Measurements from ENCODE around the gene TXNDC12.
A peak's percentile ranks its signal among the peaks of the same experiment; 100 is the strongest.
"Not testable (repeated sequence)": the region's sequence is repeated elsewhere in the genome, so short reads cannot be mapped to it uniquely, and the experiment has no call there.

The TXNDC12 gene

GRCh38 chr1:52056163-52056936, 1.4 kb upstream of the TXNDC12 start, which contains the start of gene BTF3L4:
Gene BTF3L4, plus strand, starts transcription at chr1:52056295. Its CDS starts 3,553 bp downstream, at chr1:52059848.
- Histone ChIP-seq H3K9me3 (ENCODE audit: severe bottlenecking) (no peaks in the 10 kb centered on the region), H3K36me3 (peaks cover 39% of the 10 kb centered on the region), H3K4me3 (ENCODE audit: low read depth, low read length) (peak within 1 kb of the TSS; percentile 97), H3K27me3 (ENCODE audit: insufficient read depth, low read depth, severe bottlenecking) (no peaks in the 10 kb centered on the region), H3K27ac (peak within 1 kb of the TSS; percentile 92)
- DNase-seq: peak; percentile 97
- 0 out of 2 replicates have a peak, but pooled peaks have one; percentile 0 for TF ChIP-seq CTCF (IDR thresholded peaks at IDR 0.05; ENCODE audit: low read depth, low read length)

GRCh38 chr1:52055866-52056162, 823 bp upstream of the TXNDC12 start:
- H3K27ac ChIP-seq: peak overlapping the region; percentile 92
- no peaks in the 10 kb centered on the region for H3K27me3 ChIP-seq (ENCODE audit: insufficient read depth, low read depth, severe bottlenecking)
- no peak for TF ChIP-seq CTCF (IDR thresholded peaks at IDR 0.05; ENCODE audit: low read depth, low read length)
- peak overlapping the region; percentile 97 for H3K4me3 ChIP-seq (ENCODE audit: low read depth, low read length)
- no peaks in the 10 kb centered on the region for H3K9me3 ChIP-seq (ENCODE audit: severe bottlenecking)
- peaks cover 34% of the 10 kb centered on the region for H3K36me3 ChIP-seq
- no peak for DNase-seq

- peak overlapping the region; percentile 97 for H3K4me3 ChIP-seq (ENCODE audit: low read depth, low read length)
- peak overlapping the region; percentile 92 for H3K27ac ChIP-seq
- H3K27me3 ChIP-seq (ENCODE audit: insufficient read depth, low read depth, severe bottlenecking): no peaks in the 10 kb centered on the region
- H3K36me3 ChIP-seq: peaks cover 22% of the 10 kb centered on the region
- no peak for TF ChIP-seq CTCF (IDR thresholded peaks at IDR 0.05; ENCODE audit: low read depth, low read length)
- H3K9me3 ChIP-seq (ENCODE audit: severe bottlenecking): no peaks in the 10 kb centered on the region
- no peak for DNase-seq
These were observed 410 bp downstream of the TXNDC12 start for GRCh38 chr1:52054496-52055065.

- Histone ChIP-seq H3K4me3 (ENCODE audit: low read depth, low read length) (no peak overlapping the region; the same call in 1 of the 2 replicates), H3K27ac (no peak overlapping the region), H3K36me3 (peaks cover 17% of the 10 kb centered on the region), H3K27me3 (ENCODE audit: insufficient read depth, low read depth, severe bottlenecking) (no peaks in the 10 kb centered on the region), H3K9me3 (ENCODE audit: severe bottlenecking) (no peaks in the 10 kb centered on the region)
- DNase-seq: no peak
- TF ChIP-seq CTCF (IDR thresholded peaks at IDR 0.05; ENCODE audit: low read depth, low read length): no peak
These were observed 1.1 kb downstream of the TXNDC12 start for GRCh38 chr1:52053862-52054261.

GRCh38 chr1:52049337-52049736, 5.7 kb downstream of the TXNDC12 start:
- H3K9me3 ChIP-seq (ENCODE audit: severe bottlenecking); DNase-seq; H3K27me3 ChIP-seq (ENCODE audit: insufficient read depth, low read depth, severe bottlenecking); H3K4me3 ChIP-seq (ENCODE audit: low read depth, low read length); H3K27ac ChIP-seq: not testable (repeated sequence)
- peaks cover 24% of the 10 kb centered on the region for H3K36me3 ChIP-seq

- not testable (repeated sequence) for H3K9me3 ChIP-seq (ENCODE audit: severe bottlenecking); H3K4me3 ChIP-seq (ENCODE audit: low read depth, low read length); H3K27me3 ChIP-seq (ENCODE audit: insufficient read depth, low read depth, severe bottlenecking); H3K27ac ChIP-seq; DNase-seq
- peaks cover 20% of the 10 kb centered on the region for H3K36me3 ChIP-seq
These were observed 9.3 kb downstream of the TXNDC12 start for GRCh38 chr1:52045666-52046195.

Data from WERI-Rb-1 (cell line).